Measurements from ENCODE around the gene NR3C1. TPM values are rescaled to one million over a fixed set of nuclear protein-coding genes. Genes with fewer than 3 reads are reported as not detected.

NR3C1 gene
- polyA plus RNA-seq, 1 donor (not counting 4 experiments of a cell fraction or from before 2014, with no cell fraction given): 30.7 TPM

- DNase-seq (ENCODE audit: low read depth, low spot score) (no peak), FAIRE-seq (no peak)
- H3K79me2 ChIP-seq (ENCODE audit: control insufficient read depth, insufficient read depth, low read length): no peaks in the 10 kb centered on the region
- no peak overlapping the region for H3K27ac ChIP-seq (ENCODE audit: control insufficient read depth, insufficient read depth, low read length)
- no peaks in the 10 kb centered on the region for H3K9me3 ChIP-seq (ENCODE audit: control insufficient read depth, low read depth, low read length)
- no peaks in the 10 kb centered on the region for H3K36me3 ChIP-seq (ENCODE audit: control insufficient read depth in 2 of 2, extremely low read depth in 1 of 2, insufficient read depth in 2 of 2, low read length in 2 of 2)
- H3K4me3 ChIP-seq (ENCODE audit: control insufficient read depth in 2 of 3, extremely low read depth in 1 of 3, insufficient read depth in 2 of 3, low read depth in 1 of 3, low read length in 3 of 3): no peak overlapping the region
- H3K9ac ChIP-seq (ENCODE audit: control insufficient read depth, extremely low read depth, insufficient read depth, low read length): no peak overlapping the region
- H2AFZ ChIP-seq (ENCODE audit: control insufficient read depth, low read length): no peak overlapping the region
- no peak for TF ChIP-seq CTCF (optimal IDR thresholded peaks at IDR 0.05 in 1 of 3, IDR thresholded peaks at IDR 0.05 in 1 of 3, conservative IDR thresholded peaks at IDR 0.05 in 1 of 3; ENCODE audit: extremely low read depth in 1 of 3, insufficient read depth in 2 of 3, low read length in 3 of 3)
- TF ChIP-seq EZH2 (IDR thresholded peaks at IDR 0.05; ENCODE audit: low read length): no peak
- no peaks in the 10 kb centered on the region for H3K27me3 ChIP-seq (ENCODE audit: control insufficient read depth, extremely low read depth, insufficient read depth, low read length)
- no peaks in the 10 kb centered on the region for H4K20me1 ChIP-seq (ENCODE audit: control insufficient read depth, extremely low read depth, insufficient read depth, low read length)
- H3K9me1 ChIP-seq (ENCODE audit: control insufficient read depth, extremely low read depth, insufficient read depth, low read length): no peaks in the 10 kb centered on the region
- dilution Hi-C loops (cut with MboI; ENCODE audit: extremely low pct_ligation_motif_present, low sequenced_read_pairs): no loop called here
- H3K4me2 ChIP-seq (ENCODE audit: control insufficient read depth, extremely low read depth, insufficient read depth, low read depth, low read length): no peak overlapping the region
- H3K4me1 ChIP-seq (ENCODE audit: control insufficient read depth, extremely low read depth, insufficient read depth, low read length): peaks cover 14% of the 10 kb centered on the region
Measured at GRCh38 chr5:143265995-143266394, 137.5 kb downstream of the NR3C1 start.

GRCh38 chr5:143263272-143263810, 140.1 kb downstream of the NR3C1 start:
- Histone ChIP-seq H3K4me3 (ENCODE audit: control insufficient read depth in 2 of 3, extremely low read depth in 1 of 3, insufficient read depth in 2 of 3, low read depth in 1 of 3, low read length in 3 of 3) (no peak overlapping the region), H3K27me3 (ENCODE audit: control insufficient read depth, extremely low read depth, insufficient read depth, low read length) (no peaks in the 10 kb centered on the region), H3K4me1 (ENCODE audit: control insufficient read depth, extremely low read depth, insufficient read depth, low read length) (peaks cover 21% of the 10 kb centered on the region), H3K9ac (ENCODE audit: control insufficient read depth, extremely low read depth, insufficient read depth, low read length) (no peak overlapping the region), H4K20me1 (ENCODE audit: control insufficient read depth, extremely low read depth, insufficient read depth, low read length) (no peaks in the 10 kb centered on the region), H3K27ac (ENCODE audit: control insufficient read depth, insufficient read depth, low read length) (no peak overlapping the region), H3K9me1 (ENCODE audit: control insufficient read depth, extremely low read depth, insufficient read depth, low read length) (no peaks in the 10 kb centered on the region), H2AFZ (ENCODE audit: control insufficient read depth, low read length) (no peak overlapping the region), H3K79me2 (ENCODE audit: control insufficient read depth, insufficient read depth, low read length) (no peaks in the 10 kb centered on the region), H3K36me3 (ENCODE audit: control insufficient read depth in 2 of 2, extremely low read depth in 1 of 2, insufficient read depth in 2 of 2, low read length in 2 of 2) (no peaks in the 10 kb centered on the region), H3K4me2 (ENCODE audit: control insufficient read depth, extremely low read depth, insufficient read depth, low read depth, low read length) (no peak overlapping the region), H3K9me3 (ENCODE audit: control insufficient read depth, low read depth, low read length) (no peaks in the 10 kb centered on the region)
- FAIRE-seq (peak; percentile 36), DNase-seq (ENCODE audit: low read depth, low spot score) (no peak)
- dilution Hi-C loops (cut with MboI; ENCODE audit: extremely low pct_ligation_motif_present, low sequenced_read_pairs): no loop called here
- TF ChIP-seq EZH2 (IDR thresholded peaks at IDR 0.05; ENCODE audit: low read length) (no peak), CTCF (optimal IDR thresholded peaks at IDR 0.05 in 1 of 3, IDR thresholded peaks at IDR 0.05 in 1 of 3, conservative IDR thresholded peaks at IDR 0.05 in 1 of 3; ENCODE audit: extremely low read depth in 1 of 3, insufficient read depth in 2 of 3, low read length in 3 of 3) (no peak)

Measured in keratinocyte (primary cell).